HepG2 (cell line): ENCODE data around the gene MEGF6.

Experiments used
- POLR2A ChIP-seq, 2 experiments: IDR thresholded peaks; 2 replicates each; pipeline ENCODE4 v1.6.1; 2011; ENCODE audit warnings: low read depth in 2 of 2, low read length in 2 of 2, mild to moderate bottlenecking in 1 of 2, moderate library complexity in 1 of 2; ENCODE audit not compliant: insufficient read depth in 1 of 2
- SCMH1 ChIP-seq: sonication (generic); formaldehyde crosslinking; IDR thresholded peaks from 2 replicates; pipeline ENCODE4 v1.9.0; 2021; ENCODE audit warnings: missing genetic modification reagents, mild to moderate bottlenecking, borderline replicate concordance
- ZNF224 ChIP-seq: sonication (generic); formaldehyde crosslinking; IDR thresholded peaks from 2 replicates; pipeline ENCODE4 v1.5.0; 2020; ENCODE audit warnings: mild to moderate bottlenecking, missing genetic modification reagents
- ZNF292 ChIP-seq: sonication (generic); formaldehyde crosslinking; IDR thresholded peaks from 2 replicates; pipeline ENCODE4 v1.8.1; 2022; ENCODE audit warnings: mild to moderate bottlenecking, low read depth, missing genetic modification reagents, borderline replicate concordance
- TF ChIP-seq, protein P1 (sequence below): sonication (generic); formaldehyde crosslinking; conservative IDR thresholded peaks from 2 replicates; pipeline ENCODE4 v1.4.0; 2020; ENCODE audit warnings: missing genetic modification reagents

- TF ChIP-seq SCMH1 (CRISPR knock-in tag) (no peak), POLR2A (IDR thresholded peaks at IDR 0.05; ENCODE audit: insufficient read depth in 1 of 2, low read depth in 2 of 2, low read length in 2 of 2) (no peak), ZNF292 (no peak), ZNF224 (CRISPR knock-in tag) (no peak)
- TF ChIP-seq, protein P1, sequence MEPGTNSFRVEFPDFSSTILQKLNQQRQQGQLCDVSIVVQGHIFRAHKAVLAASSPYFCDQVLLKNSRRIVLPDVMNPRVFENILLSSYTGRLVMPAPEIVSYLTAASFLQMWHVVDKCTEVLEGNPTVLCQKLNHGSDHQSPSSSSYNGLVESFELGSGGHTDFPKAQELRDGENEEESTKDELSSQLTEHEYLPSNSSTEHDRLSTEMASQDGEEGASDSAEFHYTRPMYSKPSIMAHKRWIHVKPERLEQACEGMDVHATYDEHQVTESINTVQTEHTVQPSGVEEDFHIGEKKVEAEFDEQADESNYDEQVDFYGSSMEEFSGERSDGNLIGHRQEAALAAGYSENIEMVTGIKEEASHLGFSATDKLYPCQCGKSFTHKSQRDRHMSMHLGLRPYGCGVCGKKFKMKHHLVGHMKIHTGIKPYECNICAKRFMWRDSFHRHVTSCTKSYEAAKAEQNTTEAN: no peak
Observed at GRCh38 chr1:3547055-3548005, 64.0 kb downstream of the MEGF6 start.
